Measurements from ENCODE around the gene KRR1.

GRCh38 chr12:75482646-75483045, 28.8 kb downstream of the KRR1 start:
- TF ChIP-seq CTCF (IDR thresholded peaks at IDR 0.05; ENCODE audit: low read depth, low read length) (no peak), EZH2phosphoT487 (IDR thresholded peaks at IDR 0.05; ENCODE audit: low read depth) (no peak)

Data from OCI-LY3 (cell line).